Heart right ventricle (tissue), 16 donors: ENCODE results near the gene MMRN2. TPM values are rescaled to one million over a fixed set of nuclear protein-coding genes. Genes with fewer than 3 reads are reported as not detected.

Experiments used
- ATAC-seq, 8 donors: fragments of 200-7000 bp; cut with Tn5 transposase; one replicate each; pipeline ENCODE4 v1.9.1; 2020; ENCODE audit warnings: mild to moderate bottlenecking in 8 of 8, moderate library complexity in 8 of 8, moderate number of reproducible peaks in 1 of 8
- DNase-seq, 2 donors: peaks; one replicate each; pipeline ENCODE4 v3.0.0-alpha.2; 2020
- H3K27ac ChIP-seq, 10 donors: fragments of 200-600 bp; sonication (generic) in 2 of 10; one replicate each; pipeline versions ENCODE4 v1.5.0 to v1.8.0; 2020 to 2022; ENCODE audit warnings: mild to moderate bottlenecking in 3 of 10
- H3K27me3 ChIP-seq, 7 donors: fragments of 200-600 bp; one replicate each; pipeline ENCODE4 v1.8.0; 2021 to 2022; ENCODE audit warnings: mild to moderate bottlenecking in 2 of 7
- H3K36me3 ChIP-seq, 9 donors: fragments of 200-600 bp; sonication (generic) in 1 of 9; one replicate each; pipeline versions ENCODE4 v1.5.0 to v1.8.0; 2020 to 2022; ENCODE audit warnings: mild to moderate bottlenecking in 2 of 9
- H3K4me1 ChIP-seq, 9 donors: fragments of 200-600 bp; sonication (generic) in 1 of 9; one replicate each; pipeline versions ENCODE4 v1.5.0 to v1.8.0; 2020 to 2022; ENCODE audit warnings: mild to moderate bottlenecking in 4 of 9
- H3K4me3 ChIP-seq, 10 donors: fragments of 200-600 bp; sonication (generic) in 2 of 10; one replicate each; pipeline versions ENCODE4 v1.5.0 to v1.8.0; 2020 to 2022; ENCODE audit warnings: mild to moderate bottlenecking in 7 of 10, moderate library complexity in 2 of 10
- H3K9me3 ChIP-seq, 11 donors: fragments of 200-600 bp in 10 of 11; sonication (generic) in 2 of 11; one replicate each; pipeline versions ENCODE4 v1.5.0 to v1.8.0; 2013 to 2022; ENCODE audit warnings: mild to moderate bottlenecking in 2 of 11, control low read depth in 1 of 11, moderate library complexity in 1 of 11
- WGBS, 2 donors: extraction: QIAGEN DNeasy Blood & Tissue Kit; methylation state at CpG; one replicate each; pipeline ENCODE4 v1.1.7; 2013; ENCODE audit warnings: inconsistent platforms in 1 of 2; 5-methylcytosine and 5-hydroxymethylcytosine counted together
- intact Hi-C, 10 donors: fragments of 100-400 bp; cut with DNase I; formaldehyde crosslinking; loops; one replicate each; pipeline versions ENCODE4 v1.11.1 to v1.14.2; 2022
- polyA plus RNA-seq, 2 donors: library from polyadenylated mRNA; stranded (reverse); fragments of 200-250 nt; gene quantifications; one replicate each; pipeline ENCODE4 v1.2.3, GENCODE V29; 2013
- total RNA-seq, 10 donors: library from RNA; stranded (reverse); fragmentation: NEBNext Ultra II Directional in 3 of 10; extraction: Animal tissue kit (Norgen Biotek cat#: 25700) in 3 of 10; gene quantifications; one replicate each; pipeline versions ENCODE4 v1.2.1 to v1.2.4, GENCODE V29; 2021 to 2023
- TF ChIP-seq, protein P1 (sequence below), 9 donors: fragments of 200-600 bp; sonication (generic) in 2 of 9; IDR thresholded peaks; one replicate each; pipeline versions ENCODE4 v1.5.0 to v1.8.0; 2021 to 2022; ENCODE audit warnings: antibody characterized with exemption in 9 of 9, mild to moderate bottlenecking in 5 of 9, moderate library complexity in 1 of 9
- donor health status: Arrhythmogenic right ventricular cardiomyopathy.
- donor health status: ischemic (EF 13 %, LVEDD 7.1; RV severe dilation, severe dysfunction).
- donor health status: healthy with polysubstance abuse.
- donor health status: DM: no; HTN: yes; CAD: no.
- donor health status: DM: no; HTN: no; CAD: no.
- donor health status: ischemic (EF 25% LVEDD 6.9; RV normal size, moderate dysfunction).
- donor health status: ischemic (EF 25% LVEDD 5.7; RV mildly dilated, moderate dysfunction).
- donor health status: healthy.
- donor health status: DM: yes; HTN: yes; CAD: no.
- donor health status: Ischemic cardiomyopathy.
- donor health status: ischemic (EF 35%, LVEDD 5.7; RV mildly dilated, moderate dysfunction).
- donor health status: nonischemic (EF 11% LVEDD 7.7; RV severe dilation, severe dysfunction).
- donor health status: DM: yes; HTN: yes; CAD: no.
- donor health status: PGD.
- donor health status: ischemic (EF 29% LVEDD 5.4; RV normal size, mild dysfunction).
- donor health status: nonischemic (EF 23%, LVEDD 6.1; RV moderate dilation, normal function).

MMRN2 gene
- total and polyA plus RNA-seq, 12 donors, result 22.5 to 43.2 (median 33.2) TPM

DNA sequence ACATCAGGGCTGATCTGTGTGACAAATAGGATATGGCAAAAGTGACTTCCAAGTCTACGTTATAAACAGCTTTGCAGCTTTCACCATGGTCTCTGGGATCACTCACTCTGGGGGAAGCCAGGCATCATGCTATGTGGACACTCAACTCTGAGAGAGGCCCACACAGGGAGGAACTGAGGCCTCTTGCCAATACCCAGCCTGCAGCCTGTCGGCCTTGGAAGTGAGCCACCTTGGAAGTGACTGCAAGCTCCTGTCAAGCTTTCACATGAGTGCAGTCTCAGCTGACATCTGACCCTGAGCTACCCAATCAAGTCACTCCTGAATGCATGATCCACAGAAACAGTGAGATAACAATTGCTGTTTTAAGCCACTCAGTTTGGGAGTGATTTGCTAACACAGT is 56.5 kb downstream of the MMRN2 start:
- peaks cover 0 to 8% (median 0%) of the 10 kb centered on the region in 11 donors for H3K9me3 ChIP-seq
- intact Hi-C loops, result loop anchor here in 3 of 10 donors (5.0 kb wide), 2 partner anchors 189 to 209 kb away; no protein-coding TSS in a partner anchor
- H3K27ac ChIP-seq, result peak overlapping the region in 8 of 10 donors; percentile 6 to 83 (median 70)
- 15 to 23% methylated on average over 2 of the region's 2 CpGs for WGBS, 2 donors
- H3K4me1 ChIP-seq, result peaks cover 0 to 45% (median 20%) of the 10 kb centered on the region in 9 donors
- TF ChIP-seq, protein P1, sequence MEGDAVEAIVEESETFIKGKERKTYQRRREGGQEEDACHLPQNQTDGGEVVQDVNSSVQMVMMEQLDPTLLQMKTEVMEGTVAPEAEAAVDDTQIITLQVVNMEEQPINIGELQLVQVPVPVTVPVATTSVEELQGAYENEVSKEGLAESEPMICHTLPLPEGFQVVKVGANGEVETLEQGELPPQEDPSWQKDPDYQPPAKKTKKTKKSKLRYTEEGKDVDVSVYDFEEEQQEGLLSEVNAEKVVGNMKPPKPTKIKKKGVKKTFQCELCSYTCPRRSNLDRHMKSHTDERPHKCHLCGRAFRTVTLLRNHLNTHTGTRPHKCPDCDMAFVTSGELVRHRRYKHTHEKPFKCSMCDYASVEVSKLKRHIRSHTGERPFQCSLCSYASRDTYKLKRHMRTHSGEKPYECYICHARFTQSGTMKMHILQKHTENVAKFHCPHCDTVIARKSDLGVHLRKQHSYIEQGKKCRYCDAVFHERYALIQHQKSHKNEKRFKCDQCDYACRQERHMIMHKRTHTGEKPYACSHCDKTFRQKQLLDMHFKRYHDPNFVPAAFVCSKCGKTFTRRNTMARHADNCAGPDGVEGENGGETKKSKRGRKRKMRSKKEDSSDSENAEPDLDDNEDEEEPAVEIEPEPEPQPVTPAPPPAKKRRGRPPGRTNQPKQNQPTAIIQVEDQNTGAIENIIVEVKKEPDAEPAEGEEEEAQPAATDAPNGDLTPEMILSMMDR (IDR thresholded peaks at IDR 0.05), result no peak
- ATAC-seq (peak; percentile 87 to 96 (median 95)), DNase-seq (peak; percentile 74 to 92)
- H3K4me3 ChIP-seq, result no peak overlapping the region
- peaks cover 0 to 42% (median 10%) of the 10 kb centered on the region in 9 donors for H3K36me3 ChIP-seq
- peaks cover 0 to 11% (median 0%) of the 10 kb centered on the region in 7 donors for H3K27me3 ChIP-seq

GRCh38 chr10:86899670-86900276 is 57.6 kb downstream of the MMRN2 start:
- TF ChIP-seq, protein P1 (IDR thresholded peaks at IDR 0.05), result peak; percentile 61 to 89 (median 78)
- ATAC-seq (peak in 7 of 8 donors; percentile 29 to 84 (median 64)), DNase-seq (peak in 1 of 2 donors; percentile 81)
- Histone ChIP-seq H3K4me3 (no peak overlapping the region), H3K27me3 (peaks cover 0 to 11% (median 0%) of the 10 kb centered on the region in 7 donors), H3K9me3 (peaks cover 0 to 6% (median 0%) of the 10 kb centered on the region in 11 donors), H3K4me1 (peaks cover 0 to 41% (median 17%) of the 10 kb centered on the region in 9 donors), H3K27ac (peak overlapping the region in 6 of 10 donors; percentile 5 to 83 (median 63)), H3K36me3 (peaks cover 0 to 39% (median 10%) of the 10 kb centered on the region in 9 donors)
- WGBS, 2 donors, result 15 to 18% methylated on average over 9 of the region's 9 CpGs
- intact Hi-C loops, result loop anchor here (2.0 to 10.0 kb wide), 6 partner anchors 142 to 211 kb away; partner anchors contain the start of gene BMPR1A (in 2 of the 10)

DNA sequence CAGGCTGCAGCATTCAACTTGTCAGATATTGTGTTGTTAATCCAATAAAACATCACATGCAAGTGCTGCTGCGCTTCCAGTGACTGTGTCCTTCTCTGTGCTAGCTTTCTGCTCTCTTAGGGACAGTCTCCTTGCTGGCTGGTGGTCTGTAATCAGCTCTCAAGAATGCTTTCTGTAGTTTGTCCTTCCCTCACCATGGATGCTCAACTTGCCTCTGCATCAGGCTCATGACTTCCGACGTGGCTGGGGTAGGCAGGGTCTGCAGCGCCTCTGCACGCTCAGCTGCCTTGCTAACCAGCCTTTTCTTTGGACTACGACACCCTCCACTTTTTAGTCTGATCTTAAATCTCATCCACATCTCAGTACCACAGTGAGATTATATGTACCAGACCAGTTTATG is 58.3 kb downstream of the MMRN2 start:
- TF ChIP-seq, protein P1 (IDR thresholded peaks at IDR 0.05), result no peak
- H3K27ac ChIP-seq, result peak overlapping the region in 5 of 10 donors; percentile 5 to 83 (median 22)
- WGBS, 2 donors, result 49 to 53% methylated on average over 6 of the region's 6 CpGs

GRCh38 chr10:86898511-86898910 is 58.9 kb downstream of the MMRN2 start:
- Histone ChIP-seq H3K4me1 (peaks cover 0 to 41% (median 17%) of the 10 kb centered on the region in 9 donors), H3K9me3 (peaks cover 0 to 4% (median 0%) of the 10 kb centered on the region in 11 donors), H3K36me3 (peaks cover 0 to 28% (median 6%) of the 10 kb centered on the region in 9 donors), H3K27me3 (peaks cover 0 to 11% (median 0%) of the 10 kb centered on the region in 7 donors), H3K4me3 (no peak overlapping the region), H3K27ac (no peak overlapping the region)
- intact Hi-C loops, result loop anchor here in 9 of 10 donors (2.0 to 10.0 kb wide), 6 partner anchors 141 to 210 kb away; partner anchors contain the start of gene BMPR1A (in 2 of the 9)
- DNase-seq (no peak), ATAC-seq (no peak)
- WGBS, 2 donors, result 49% methylated on average over 4 of the region's 4 CpGs
- TF ChIP-seq, protein P1 (IDR thresholded peaks at IDR 0.05), result no peak

More for the DNA sequence above, 58.3 kb downstream of the MMRN2 start:
- DNase-seq (no peak), ATAC-seq (no peak)
- H3K4me3 ChIP-seq, result no peak overlapping the region
- intact Hi-C loops, result loop anchor here in 9 of 10 donors (2.0 to 10.0 kb wide), 6 partner anchors 142 to 210 kb away; partner anchors contain the start of gene BMPR1A (in 2 of the 9)
- peaks cover 0 to 6% (median 0%) of the 10 kb centered on the region in 11 donors for H3K9me3 ChIP-seq
- H3K36me3 ChIP-seq, result peaks cover 0 to 34% (median 10%) of the 10 kb centered on the region in 9 donors
- H3K27me3 ChIP-seq, result peaks cover 0 to 11% (median 0%) of the 10 kb centered on the region in 7 donors
- peaks cover 0 to 41% (median 17%) of the 10 kb centered on the region in 9 donors for H3K4me1 ChIP-seq
